Activated naive CD4-positive, alpha-beta T cell treated with anti-CD3 and anti-CD28 coated beads, Interleukin-2, amount 50 U/mL, for 24 hours (primary cell): Measurements from ENCODE around the gene PLEKHB2.
"Not testable (repeated sequence)": the region's sequence is repeated elsewhere in the genome, so short reads cannot be mapped to it uniquely, and the experiment has no call there.

Experiments used
- H3K27ac Mint-ChIP-seq: one replicate; pipeline ENCODE4 v1.8.0; 2021; ENCODE audit warnings: mild to moderate bottlenecking, mixed read lengths
- H3K27me3 Mint-ChIP-seq: one replicate; pipeline ENCODE4 v1.8.0; 2021; ENCODE audit warnings: mixed read lengths
- H3K36me3 Mint-ChIP-seq: one replicate; pipeline ENCODE4 v1.8.0; 2021; ENCODE audit warnings: mixed read lengths
- H3K4me1 Mint-ChIP-seq: one replicate; pipeline ENCODE4 v1.8.0; 2021; ENCODE audit warnings: mixed read lengths
- H3K4me3 Mint-ChIP-seq: one replicate; pipeline ENCODE4 v1.8.0; 2021; ENCODE audit warnings: mild to moderate bottlenecking, mixed read lengths
- H3K9me3 Mint-ChIP-seq: one replicate; pipeline ENCODE4 v1.8.0; 2021; ENCODE audit warnings: mixed read lengths

The PLEKHB2 gene

GRCh38 chr2:131079931-131080330 lies 25.2 kb upstream of the PLEKHB2 start:
- H3K4me1 Mint-ChIP-seq: peaks cover 55% of the 10 kb centered on the region
- not testable (repeated sequence) for H3K27ac Mint-ChIP-seq, H3K9me3 Mint-ChIP-seq, H3K4me3 Mint-ChIP-seq, H3K27me3 Mint-ChIP-seq
- H3K36me3 Mint-ChIP-seq: peaks cover 13% of the 10 kb centered on the region

- Mint-ChIP-seq H3K27ac (no peak overlapping the region), H3K9me3 (no peaks in the 10 kb centered on the region), H3K4me3 (no peak overlapping the region), H3K4me1 (peaks cover 57% of the 10 kb centered on the region), H3K27me3 (no peaks in the 10 kb centered on the region), H3K36me3 (peaks cover 13% of the 10 kb centered on the region)
These were observed 23.9 kb upstream of the PLEKHB2 start for GRCh38 chr2:131081190-131081589.

DNA sequence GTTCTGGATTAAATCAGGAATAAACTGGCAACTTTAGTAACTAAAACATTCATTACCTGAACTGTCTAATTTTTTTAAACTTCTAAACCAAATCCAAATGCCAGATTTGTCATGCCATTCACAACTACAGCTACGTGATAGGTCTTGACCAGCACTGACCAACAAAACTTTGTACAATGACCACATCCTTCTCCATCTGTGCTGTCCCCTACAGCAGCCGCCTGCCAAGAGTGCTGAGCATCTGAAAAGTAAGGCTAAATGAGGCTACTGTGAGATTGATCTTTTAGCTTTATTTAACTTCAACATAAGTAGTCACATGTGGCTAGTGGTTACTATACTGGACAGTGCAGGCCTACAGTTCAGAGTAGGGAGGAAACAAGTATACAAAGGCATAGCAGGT lies 19.5 kb upstream of the PLEKHB2 start:
- H3K27ac Mint-ChIP-seq: peak overlapping the region; percentile 47
- no peaks in the 10 kb centered on the region for H3K9me3 Mint-ChIP-seq
- H3K4me1 Mint-ChIP-seq: peaks cover 57% of the 10 kb centered on the region
- H3K36me3 Mint-ChIP-seq: peaks cover 10% of the 10 kb centered on the region
- no peaks in the 10 kb centered on the region for H3K27me3 Mint-ChIP-seq
- no peak overlapping the region for H3K4me3 Mint-ChIP-seq

GRCh38 chr2:131092458-131093005 lies 12.6 kb upstream of the PLEKHB2 start:
- Mint-ChIP-seq H3K27ac (peak overlapping the region; percentile 83), H3K4me3 (peak overlapping the region; percentile 89), H3K27me3 (no peaks in the 10 kb centered on the region), H3K36me3 (peaks cover 2% of the 10 kb centered on the region), H3K9me3 (no peaks in the 10 kb centered on the region), H3K4me1 (peaks cover 35% of the 10 kb centered on the region)

GRCh38 chr2:131093006-131093695 lies 12.0 kb upstream of the PLEKHB2 start, which contains the start of gene FAM168B:
Gene FAM168B (minus strand): TSS chr2:131093460. CDS start chr2:131082646, 10,814 bp downstream.
- Mint-ChIP-seq H3K9me3 (no peaks in the 10 kb centered on the region), H3K4me3 (peak within 1 kb of the TSS; percentile 91), H3K4me1 (peaks cover 31% of the 10 kb centered on the region), H3K27ac (peak within 1 kb of the TSS; percentile 90), H3K36me3 (peaks cover 2% of the 10 kb centered on the region), H3K27me3 (no peaks in the 10 kb centered on the region)

- Mint-ChIP-seq H3K27ac (peak overlapping the region; percentile 90), H3K4me1 (peaks cover 26% of the 10 kb centered on the region), H3K9me3 (no peaks in the 10 kb centered on the region), H3K4me3 (peak overlapping the region; percentile 91), H3K36me3 (no peaks in the 10 kb centered on the region), H3K27me3 (no peaks in the 10 kb centered on the region)
These were observed 11.3 kb upstream of the PLEKHB2 start for GRCh38 chr2:131093696-131094462.

- Mint-ChIP-seq H3K4me3 (peak overlapping the region; percentile 91), H3K27ac (peak overlapping the region; percentile 90), H3K4me1 (peaks cover 21% of the 10 kb centered on the region), H3K36me3 (no peaks in the 10 kb centered on the region), H3K27me3 (no peaks in the 10 kb centered on the region), H3K9me3 (no peaks in the 10 kb centered on the region)
These were observed 10.5 kb upstream of the PLEKHB2 start for GRCh38 chr2:131094463-131095281.

GRCh38 chr2:131103165-131103564 lies 2.0 kb upstream of the PLEKHB2 start:
- H3K4me1 Mint-ChIP-seq: peaks cover 41% of the 10 kb centered on the region
- H3K4me3 Mint-ChIP-seq: peak overlapping the region; percentile 3
- H3K27ac Mint-ChIP-seq: peak overlapping the region; percentile 91
- peaks cover 2% of the 10 kb centered on the region for H3K36me3 Mint-ChIP-seq
- H3K27me3 Mint-ChIP-seq: no peaks in the 10 kb centered on the region
- no peaks in the 10 kb centered on the region for H3K9me3 Mint-ChIP-seq

DNA sequence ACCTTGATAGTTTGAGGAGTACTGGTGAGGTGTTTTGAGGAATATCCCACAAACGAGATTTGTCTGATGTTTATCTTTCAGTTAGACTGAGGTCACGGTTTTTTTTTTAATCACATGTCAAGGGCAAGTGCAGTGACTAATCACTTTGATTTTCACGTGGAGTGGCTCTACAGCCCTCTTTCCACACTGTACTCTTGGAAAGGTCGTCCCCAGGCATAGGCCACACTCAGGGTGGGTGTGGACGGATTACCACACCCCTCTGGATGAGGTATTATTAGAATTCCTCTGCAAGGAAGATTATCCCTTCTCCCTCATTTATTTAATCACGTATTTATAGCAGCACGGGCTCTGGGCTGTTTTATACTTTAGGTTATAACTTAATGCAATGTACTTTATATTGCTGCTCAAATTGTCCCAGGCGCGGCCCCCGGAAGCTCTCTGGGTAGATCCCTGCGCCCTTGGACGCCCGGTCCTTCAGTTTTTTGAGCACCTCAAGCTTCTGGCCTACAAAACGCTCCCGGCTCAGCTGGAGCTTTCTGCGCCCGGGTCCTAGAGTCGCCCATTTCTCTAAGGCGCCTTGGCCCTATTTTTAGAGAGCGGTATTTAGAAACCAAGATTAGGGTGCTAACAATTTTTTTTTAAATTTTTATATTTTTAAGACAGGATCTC lies 515 bp upstream of the PLEKHB2 start:
- no peaks in the 10 kb centered on the region for H3K27me3 Mint-ChIP-seq
- H3K9me3 Mint-ChIP-seq: no peaks in the 10 kb centered on the region
- peaks cover 52% of the 10 kb centered on the region for H3K4me1 Mint-ChIP-seq

GRCh38 chr2:131105950-131106801 lies 1.0 kb downstream of the PLEKHB2 start:
- Mint-ChIP-seq H3K4me3 (peak overlapping the region; percentile 95), H3K4me1 (peaks cover 64% of the 10 kb centered on the region), H3K9me3 (no peaks in the 10 kb centered on the region), H3K27me3 (no peaks in the 10 kb centered on the region), H3K36me3 (peaks cover 10% of the 10 kb centered on the region), H3K27ac (peak overlapping the region; percentile 99)

More for the DNA sequence above, 515 bp upstream of the PLEKHB2 start:
- peaks cover 6% of the 10 kb centered on the region for H3K36me3 Mint-ChIP-seq
- peak overlapping the region; percentile 99 for H3K27ac Mint-ChIP-seq
- peak overlapping the region; percentile 95 for H3K4me3 Mint-ChIP-seq

DNA sequence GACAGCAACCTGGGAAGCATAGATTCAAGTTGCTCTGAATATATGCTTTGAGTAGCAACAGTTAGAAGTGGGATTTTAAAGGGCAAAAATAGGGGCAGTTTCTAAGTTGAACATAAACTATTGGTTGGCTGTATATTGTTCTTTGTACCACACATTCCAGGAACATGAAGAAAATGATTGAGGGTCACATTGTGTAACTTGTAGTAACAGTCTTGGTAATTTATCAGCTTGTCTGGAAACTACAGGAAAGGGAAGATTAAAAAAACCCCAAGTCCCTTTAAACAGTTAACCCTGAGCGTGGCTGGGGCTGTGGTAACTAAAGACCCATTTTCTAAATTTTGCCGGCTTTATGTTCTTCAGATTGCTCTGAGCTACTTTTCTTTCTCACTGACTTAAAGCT lies 7.4 kb downstream of the PLEKHB2 start:
- Mint-ChIP-seq H3K9me3 (no peaks in the 10 kb centered on the region), H3K4me3 (peak overlapping the region; percentile 45), H3K27ac (peak overlapping the region; percentile 11), H3K4me1 (peaks cover 82% of the 10 kb centered on the region), H3K27me3 (no peaks in the 10 kb centered on the region), H3K36me3 (peaks cover 31% of the 10 kb centered on the region)

- peaks cover 79% of the 10 kb centered on the region for H3K4me1 Mint-ChIP-seq
- no peaks in the 10 kb centered on the region for H3K9me3 Mint-ChIP-seq
- no peak overlapping the region for H3K27ac Mint-ChIP-seq
- no peaks in the 10 kb centered on the region for H3K27me3 Mint-ChIP-seq
- peaks cover 31% of the 10 kb centered on the region for H3K36me3 Mint-ChIP-seq
- peak overlapping the region; percentile 11 for H3K4me3 Mint-ChIP-seq
These were observed 8.6 kb downstream of the PLEKHB2 start for GRCh38 chr2:131113566-131114227.

GRCh38 chr2:131114950-131115349 lies 9.8 kb downstream of the PLEKHB2 start:
- peaks cover 83% of the 10 kb centered on the region for H3K4me1 Mint-ChIP-seq
- peak overlapping the region; percentile 62 for H3K27ac Mint-ChIP-seq
- peaks cover 27% of the 10 kb centered on the region for H3K36me3 Mint-ChIP-seq
- not testable (repeated sequence) for H3K9me3 Mint-ChIP-seq, H3K4me3 Mint-ChIP-seq, H3K27me3 Mint-ChIP-seq

- H3K27ac Mint-ChIP-seq: peak overlapping the region; percentile 31
- H3K4me3 Mint-ChIP-seq: no peak overlapping the region
- H3K36me3 Mint-ChIP-seq: peaks cover 26% of the 10 kb centered on the region
These were observed 10.6 kb downstream of the PLEKHB2 start for GRCh38 chr2:131115752-131116151.

More at GRCh38 chr2:131115752-131116151, 10.6 kb downstream of the PLEKHB2 start:
- Mint-ChIP-seq H3K27me3 (no peaks in the 10 kb centered on the region), H3K9me3 (no peaks in the 10 kb centered on the region), H3K4me1 (peaks cover 79% of the 10 kb centered on the region)
